K562 (cell line): Measurements from ENCODE around the gene VSIG10L. TPM values are rescaled to one million over a fixed set of nuclear protein-coding genes. Genes with fewer than 3 reads are reported as not detected.

Experiments
- ATAC-seq: fragments of 200-7000 bp; cut with Tn5 transposase; 3 replicates; pipeline ENCODE4 v1.9.1; 2020; ENCODE audit warnings: moderate library complexity
- BruUV-seq: library from RNA; stranded (reverse); fragments of 400-500 nt; replicated peaks from 2 replicates; lab custom pipeline; 2021; lab: Mats Ljungman, UMichigan
- CTCF ChIA-PET: fragments of 300-600 bp; formaldehyde crosslinking; extraction: SDS; loops from one replicate; lab custom pipeline; 2021; ENCODE audit warnings: low intra/inter-chr PET ratio; lab: Yijun Ruan, JAX
- POLR2A ChIA-PET: fragments of 300-600, 350-650 bp; sonication (Branson Sonifier 250); formaldehyde crosslinking; extraction: SDS; loops from one replicate; lab custom pipeline; 2021; ENCODE audit warnings: antibody characterized with exemption, inconsistent platforms; lab: Yijun Ruan, JAX
- DNase-seq, 4 experiments: peaks; one replicate each; pipeline versions ENCODE4 v3.0.0 to v3.0.0-alpha.2; 2011 to 2018; ENCODE audit warnings: low spot score in 3 of 4, mixed read lengths in 3 of 4; ENCODE audit errors: extremely low read depth in 1 of 4
- FAIRE-seq: peaks from 2 replicates; lab custom pipeline; 2011; peaks lifted over from hg19 to GRCh38; lab: Jason Lieb, UNC
- H2AFZ ChIP-seq: 2 replicates; pipeline ENCODE4 v1.6.0; 2011; ENCODE audit warnings: low read depth, low read length, control low read depth, inconsistent platforms
- H3K27ac ChIP-seq: fragments of 200-600 bp; 3 replicates; pipeline ENCODE4 v1.8.0; 2011; ENCODE audit warnings: low read depth, mild to moderate bottlenecking, control low read depth, inconsistent platforms, low read length, moderate library complexity, mixed read lengths; ENCODE audit errors: extremely low read depth
- H3K27me3 ChIP-seq, 2 experiments: fragments of 300-600 bp in 1 of 2; 2 replicates in 1 of 2; 3 replicates in 1 of 2; pipeline versions ENCODE4 v1.6.0 to v1.8.0; 2011; ENCODE audit warnings: inconsistent platforms in 2 of 2, low read length in 2 of 2, mild to moderate bottlenecking in 1 of 2, mixed read lengths in 1 of 2, moderate library complexity in 1 of 2; ENCODE audit not compliant: control insufficient read depth in 2 of 2, insufficient read depth in 2 of 2
- H3K36me3 ChIP-seq: fragments of 300-600 bp; 3 replicates; pipeline ENCODE4 v1.8.0; 2011; ENCODE audit warnings: mild to moderate bottlenecking, low read length, inconsistent platforms; ENCODE audit not compliant: control insufficient read depth, insufficient read depth
- H3K4me1 ChIP-seq, 2 experiments: fragments of 200-600 bp in 1 of 2; replicated peaks in 1 of 2; 2 replicates in 1 of 2; 3 replicates in 1 of 2; pipeline versions ENCODE4 v1.5.1 to v1.8.0; 2011; ENCODE audit warnings: inconsistent platforms in 2 of 2, low read length in 2 of 2, mild to moderate bottlenecking in 1 of 2, mixed read lengths in 1 of 2, moderate library complexity in 1 of 2; ENCODE audit not compliant: control insufficient read depth in 2 of 2, insufficient read depth in 2 of 2
- H3K4me2 ChIP-seq: 2 replicates; pipeline ENCODE4 v1.6.1; 2011; ENCODE audit warnings: low read length, control low read depth, inconsistent platforms, mixed read lengths; ENCODE audit not compliant: insufficient read depth
- H3K4me3 ChIP-seq: fragments of 200-600 bp; sonication (generic), shearing (Covaris generic); 2 replicates; pipeline ENCODE4 v1.5.1; 2016; ENCODE audit warnings: control low read depth, inconsistent platforms
- H3K79me2 ChIP-seq: fragments of 200-600 bp; 3 replicates; pipeline ENCODE4 v1.8.0; 2011; ENCODE audit warnings: low read length, inconsistent platforms; ENCODE audit not compliant: control insufficient read depth, insufficient read depth
- H3K9ac ChIP-seq, 2 experiments: 2 replicates each; pipeline versions ENCODE4 v1.6.0 to v1.6.1; 2011; ENCODE audit warnings: low read depth in 2 of 2, low read length in 2 of 2, control low read depth in 1 of 2, inconsistent platforms in 1 of 2, mild to moderate bottlenecking in 1 of 2, mixed read lengths in 1 of 2; ENCODE audit not compliant: insufficient read depth in 1 of 2
- H3K9me1 ChIP-seq: one replicate; pipeline ENCODE4 v1.6.0; 2011; ENCODE audit warnings: inconsistent platforms, mild to moderate bottlenecking, low read length, moderate library complexity; ENCODE audit not compliant: control insufficient read depth, insufficient read depth
- H3K9me3 ChIP-seq: replicated peaks from 2 replicates; pipeline ENCODE4 v1.5.1; 2011; ENCODE audit warnings: low read depth, low read length, inconsistent platforms; ENCODE audit not compliant: control insufficient read depth, insufficient read depth
- H4K20me1 ChIP-seq: replicated peaks from 2 replicates; pipeline ENCODE4 v1.6.1; 2011; ENCODE audit warnings: low read length, inconsistent platforms, mixed read lengths; ENCODE audit not compliant: control insufficient read depth, insufficient read depth
- HES1 ChIP-seq: fragments of 450-650 bp; IDR thresholded peaks from 2 replicates; pipeline ENCODE4 v1.6.1; 2016; ENCODE audit warnings: low read depth, mild to moderate bottlenecking, moderate library complexity
- MLLT1 ChIP-seq, 2 experiments: fragments of 450-650 bp; IDR thresholded peaks; 2 replicates each; pipeline ENCODE4 v1.6.1; 2016
- WGBS: fragments of 100-300 bp; shearing (Covaris generic); methylation state at CpG from one replicate; pipeline ENCODE4 v1.1.6; 2016; ENCODE audit warnings: low coverage, mixed read lengths; ENCODE audit not compliant: insufficient coverage; ENCODE audit errors: missing lambda C conversion rate; 5-methylcytosine and 5-hydroxymethylcytosine counted together
- in situ Hi-C: fragments of 300-500 bp; cut with MboI; formaldehyde crosslinking; loops from 4 replicates; pipeline ENCODE4 v1.15.0; 2018; ENCODE audit warnings: inconsistent platforms, mixed read lengths
- intact Hi-C: fragments of 100-400 bp; cut with micrococcal nuclease; formaldehyde crosslinking; loops from 2 replicates; pipeline ENCODE4 v1.14.2; 2022
- polyA plus RNA-seq, 8 experiments: library from polyadenylated mRNA; depleted of rRNA in 4 of 8; stranded (reverse) in 5 of 8; unstranded in 3 of 8; fragments of >200 nt; fragmentation: Nextera tagmentation in 2 of 8; fragmentation: Illumina TruSeq in 1 of 8; extraction: Ambion mirVana in 2 of 8; extraction: Trizol in 1 of 8; gene quantifications; 2 replicates each; pipeline versions ENCODE4 v1.2.1 to v1.2.3, GENCODE V29; 2011 to 2014; ENCODE audit warnings: inconsistent platforms in 1 of 8, missing spikeins in 1 of 8
- total RNA-seq, 7 experiments: library from RNA; depleted of rRNA in 6 of 7; stranded (reverse); fragments of >200 nt in 6 of 7; fragmentation: Illumina TruSeq in 2 of 7; extraction: Trizol in 2 of 7; gene quantifications; 2 replicates each; pipeline versions ENCODE4 v1.2.1 to v1.2.3, GENCODE V29; 2011 to 2021; ENCODE audit warnings: low replicate concordance in 1 of 7

Gene VSIG10L
- total and polyA plus RNA-seq, 9 of the 15 experiments (the other 6 are each of a cell fraction or from before 2014, with no cell fraction given): 1.1 to 7.6 (median 2.2) TPM

DNA sequence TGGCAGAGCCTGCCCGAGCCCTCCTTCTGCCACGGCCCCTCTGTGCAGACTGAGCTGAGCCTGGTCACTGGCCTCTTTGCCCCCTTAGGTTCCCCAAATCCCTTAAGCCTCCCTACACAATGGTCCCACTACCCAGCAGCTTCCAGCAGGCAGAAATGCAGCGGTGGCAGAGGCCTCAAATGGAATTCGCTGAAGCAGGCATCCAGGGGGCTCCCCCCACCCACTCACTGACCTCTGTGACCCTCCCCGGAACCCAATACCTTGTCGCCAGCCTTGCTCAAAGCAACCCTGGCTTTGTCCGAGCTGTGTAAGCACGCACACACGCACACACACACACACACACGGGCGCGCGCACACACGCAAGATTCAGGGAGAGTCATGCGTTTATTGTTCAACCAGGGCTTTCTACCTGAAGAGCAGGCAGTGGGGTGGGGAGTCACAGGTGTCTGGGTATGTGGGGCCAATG, 46.0 kb upstream of the VSIG10L start, which contains the start of gene LIM2:
Gene LIM2 (minus strand): TSS at position 51 of the 466 bp plus-strand sequence. CDS start 531 bp downstream, outside the sequence.
- no peaks in the 10 kb centered on the region for H4K20me1 ChIP-seq
- H3K79me2 ChIP-seq: no peaks in the 10 kb centered on the region
- BruUV-seq: no TSS peak
- H3K27me3 ChIP-seq: no peaks in the 10 kb centered on the region
- no peak within 1 kb of the TSS for H3K27ac ChIP-seq
- no peaks in the 10 kb centered on the region for H3K9me3 ChIP-seq
- TF ChIP-seq HES1: no peak
- 0 out of 4 replicates have a peak, but pooled peaks of 1 of the 2 experiments have one; percentile 9 for TF ChIP-seq MLLT1 (IDR thresholded peaks at IDR 0.05)
- TF ChIP-seq, all 486 proteins: peak for 1
- in situ Hi-C loops: no loop called here
- H3K4me3 ChIP-seq: no peak within 1 kb of the TSS
- H2AFZ ChIP-seq: no peak within 1 kb of the TSS
- intact Hi-C loops: no loop called here
- CTCF ChIA-PET: no interaction called here
- H3K36me3 ChIP-seq: no peaks in the 10 kb centered on the region
- ATAC-seq: no peak
- no peak for DNase-seq
- no peak for FAIRE-seq
- POLR2A ChIA-PET: interaction anchor here (1.0 to 1.7 kb wide), 2 partner anchors 20 to 29 kb away, joined by 3 to 5 read pairs; no protein-coding TSS in a partner anchor
- H3K9ac ChIP-seq: peak within 1 kb of the TSS in 1 of 2 experiments; percentile 55; a peak in 2 of 4 replicates
- 91% methylated on average over 13 of the region's 15 CpGs for WGBS
- H3K4me1 ChIP-seq: peaks cover 17 to 32% of the 10 kb centered on the region in 2 experiments; a peak in 4 of 5 replicates
- H3K9me1 ChIP-seq: no peaks in the 10 kb centered on the region
- H3K4me2 ChIP-seq: no peak within 1 kb of the TSS
